HG02759 (cell line): ENCODE measurements around the gene L3MBTL4.

ENCODE experiments used
- ATAC-seq: cut with Tn5 transposase; IDR thresholded peaks from one replicate; pipeline ENCODE4 v1.9.1; 2021; ENCODE audit warnings: mild to moderate bottlenecking, moderate library complexity; ENCODE audit not compliant: unreplicated experiment

The L3MBTL4 gene

GRCh38 chr18:6001867-6002266 lies 412.8 kb downstream of the L3MBTL4 start:
- ATAC-seq, result no peak

GRCh38 chr18:5998907-5999306 lies 415.8 kb downstream of the L3MBTL4 start:
- ATAC-seq, result peak; percentile 99

- peak; percentile 47 for ATAC-seq
These were observed 416.4 kb downstream of the L3MBTL4 start for GRCh38 chr18:5998166-5998881.

- no peak for ATAC-seq
These were observed 417.4 kb downstream of the L3MBTL4 start for GRCh38 chr18:5997361-5997760.

- ATAC-seq, result no peak
These were observed 419.1 kb downstream of the L3MBTL4 start for GRCh38 chr18:5995626-5996025.

- ATAC-seq, result no peak
These were observed 420.8 kb downstream of the L3MBTL4 start for GRCh38 chr18:5993938-5994337.

GRCh38 chr18:5992381-5992780 lies 422.3 kb downstream of the L3MBTL4 start:
- no peak for ATAC-seq

GRCh38 chr18:5987249-5987648 lies 427.5 kb downstream of the L3MBTL4 start:
- ATAC-seq, result no peak

- ATAC-seq, result no peak
These were observed 428.3 kb downstream of the L3MBTL4 start for GRCh38 chr18:5986257-5986931.

- ATAC-seq, result no peak
These were observed 430.5 kb downstream of the L3MBTL4 start for GRCh38 chr18:5984245-5984644.

GRCh38 chr18:5983488-5983887 lies 431.2 kb downstream of the L3MBTL4 start:
- no peak for ATAC-seq

- peak; percentile 44 for ATAC-seq
These were observed 432.4 kb downstream of the L3MBTL4 start for GRCh38 chr18:5982332-5982731.

GRCh38 chr18:5980721-5981120 lies 434.0 kb downstream of the L3MBTL4 start:
- no peak for ATAC-seq

GRCh38 chr18:5979971-5980457 lies 434.7 kb downstream of the L3MBTL4 start:
- peak; percentile 60 for ATAC-seq

- ATAC-seq, result no peak
These were observed 435.4 kb downstream of the L3MBTL4 start for GRCh38 chr18:5979176-5979888.

- ATAC-seq, result no peak
These were observed 437.7 kb downstream of the L3MBTL4 start for GRCh38 chr18:5977022-5977421.

GRCh38 chr18:5975111-5976002 lies 439.4 kb downstream of the L3MBTL4 start:
- ATAC-seq, result peak; percentile 69

GRCh38 chr18:5974696-5975095 lies 440.0 kb downstream of the L3MBTL4 start:
- no peak for ATAC-seq

- ATAC-seq, result no peak
These were observed 441.6 kb downstream of the L3MBTL4 start for GRCh38 chr18:5973099-5973498.

GRCh38 chr18:5972298-5972697 lies 442.4 kb downstream of the L3MBTL4 start:
- peak; percentile 46 for ATAC-seq

GRCh38 chr18:5969989-5970403 lies 444.7 kb downstream of the L3MBTL4 start:
- ATAC-seq, result no peak
